Omental fat pad (tissue), 4 donors: ENCODE results near the gene GBF1. TPM values are rescaled to one million over a fixed set of nuclear protein-coding genes. Genes with fewer than 3 reads are reported as not detected.

Experiments used
- ATAC-seq: fragments of 150-250 bp; one replicate; pipeline ENCODE4 v1.9.1; 2016; ENCODE audit warnings: mild to moderate bottlenecking, moderate library complexity; ENCODE audit not compliant: low FRiP score
- DNase-seq: peaks from one replicate; pipeline ENCODE4 v3.0.0-alpha.2; 2019; ENCODE audit warnings: low spot score
- CTCF ChIP-seq, 3 donors: fragments of 450-650 bp; IDR thresholded peaks; one replicate each; pipeline ENCODE4 v1.5.1; 2016 to 2017; ENCODE audit warnings: antibody characterized with exemption in 3 of 3, mild to moderate bottlenecking in 3 of 3, moderate library complexity in 2 of 3
- total RNA-seq, 4 donors: library from RNA; depleted of rRNA; stranded (reverse); fragments of >200 nt; gene quantifications; one replicate each; pipeline ENCODE4 v1.1.0, GENCODE V29; 2016

The GBF1 gene
- total RNA-seq, 4 donors from 2014 or later = 28.1 to 34.9 (median 31.6) TPM

GRCh38 chr10:102421757-102422512, 176.6 kb downstream of the GBF1 start:
- TF ChIP-seq CTCF (IDR thresholded peaks at IDR 0.05) = no peak
- no peak for DNase-seq
- peak; percentile 11 for ATAC-seq

- peak in 1 of 3 donors; percentile 42 for TF ChIP-seq CTCF (IDR thresholded peaks at IDR 0.05)
- peak; percentile 59 for ATAC-seq
- DNase-seq = no peak
Observed at GRCh38 chr10:102422545-102423129, 177.3 kb downstream of the GBF1 start.

- no peak for TF ChIP-seq CTCF (IDR thresholded peaks at IDR 0.05)
- ATAC-seq (no peak), DNase-seq (no peak)
Observed at GRCh38 chr10:102423372-102423968, 178.1 kb downstream of the GBF1 start.

- no peak for ATAC-seq
- no peak for TF ChIP-seq CTCF (IDR thresholded peaks at IDR 0.05)
- DNase-seq = no peak
Observed at GRCh38 chr10:102424145-102424544, 178.8 kb downstream of the GBF1 start.

- no peak for TF ChIP-seq CTCF (IDR thresholded peaks at IDR 0.05)
- ATAC-seq = no peak
- DNase-seq = no peak
Observed at GRCh38 chr10:102424916-102425315, 179.6 kb downstream of the GBF1 start.

- ATAC-seq (no peak), DNase-seq (no peak)
- TF ChIP-seq CTCF (IDR thresholded peaks at IDR 0.05) = no peak
Observed at GRCh38 chr10:102425444-102425843, 180.1 kb downstream of the GBF1 start.
